Measurements from ENCODE around the gene MSANTD1.

MSANTD1 gene

GRCh38 chr4:3217771-3218170, 31.2 kb upstream of the MSANTD1 start:
- DNase-seq = no peak

- DNase-seq = no peak
Observed at GRCh38 chr4:3218824-3219760, 29.9 kb upstream of the MSANTD1 start.

- no peak for DNase-seq
Observed at GRCh38 chr4:3219761-3220475, 29.0 kb upstream of the MSANTD1 start.

- DNase-seq = no peak
Observed at GRCh38 chr4:3220476-3221183, 28.3 kb upstream of the MSANTD1 start.

GRCh38 chr4:3221184-3221494, 27.8 kb upstream of the MSANTD1 start:
- no peak for DNase-seq

- DNase-seq = no peak
Observed at GRCh38 chr4:3221996-3222395, 27.0 kb upstream of the MSANTD1 start.

GRCh38 chr4:3223346-3223745, 25.6 kb upstream of the MSANTD1 start:
- no peak for DNase-seq

GRCh38 chr4:3223956-3224748, 24.8 kb upstream of the MSANTD1 start:
- DNase-seq = no peak

GRCh38 chr4:3225071-3225850, 23.7 kb upstream of the MSANTD1 start:
- DNase-seq = no peak

GRCh38 chr4:3225936-3226335, 23.0 kb upstream of the MSANTD1 start:
- no peak for DNase-seq

- DNase-seq = no peak
Observed at GRCh38 chr4:3226467-3226866, 22.5 kb upstream of the MSANTD1 start.

GRCh38 chr4:3226944-3227343, 22.0 kb upstream of the MSANTD1 start:
- no peak for DNase-seq

- no peak for DNase-seq
Observed at GRCh38 chr4:3227878-3228675, 20.9 kb upstream of the MSANTD1 start.

GRCh38 chr4:3228881-3229280, 20.1 kb upstream of the MSANTD1 start:
- DNase-seq = no peak

- DNase-seq = no peak
Observed at GRCh38 chr4:3229328-3229727, 19.6 kb upstream of the MSANTD1 start.

GRCh38 chr4:3229964-3230363, 19.0 kb upstream of the MSANTD1 start:
- no peak for DNase-seq

- DNase-seq = no peak
Observed at GRCh38 chr4:3231471-3231870, 17.5 kb upstream of the MSANTD1 start.

GRCh38 chr4:3232001-3232400, 17.0 kb upstream of the MSANTD1 start:
- DNase-seq = no peak

- DNase-seq = no peak
Observed at GRCh38 chr4:3232871-3233271, 16.1 kb upstream of the MSANTD1 start.

- DNase-seq = no peak
Observed at GRCh38 chr4:3233391-3234071, 15.4 kb upstream of the MSANTD1 start.
